ENCODE results near the gene ELANE.

Gene ELANE

GRCh38 chr19:861756-862580 is 9.9 kb downstream of the ELANE start:
- TF ChIP-seq CTCF (IDR thresholded peaks at IDR 0.05): no peak

GRCh38 chr19:862581-863314 is 10.6 kb downstream of the ELANE start:
- no peak for TF ChIP-seq CTCF (IDR thresholded peaks at IDR 0.05)

- no peak for TF ChIP-seq CTCF (IDR thresholded peaks at IDR 0.05)
These were observed 11.2 kb downstream of the ELANE start for GRCh38 chr19:863315-863620.

GRCh38 chr19:866769-867300 is 14.7 kb downstream of the ELANE start:
- TF ChIP-seq CTCF (IDR thresholded peaks at IDR 0.05): no peak

GRCh38 chr19:867301-867793 is 15.2 kb downstream of the ELANE start:
- TF ChIP-seq CTCF (IDR thresholded peaks at IDR 0.05): no peak

GRCh38 chr19:867855-868457 is 15.9 kb downstream of the ELANE start:
- no peak for TF ChIP-seq CTCF (IDR thresholded peaks at IDR 0.05)

GRCh38 chr19:868458-869244 is 16.5 kb downstream of the ELANE start:
- TF ChIP-seq CTCF (IDR thresholded peaks at IDR 0.05): no peak

Data from LNCAP (cell line).